HAP-1 (cell line): ENCODE data around the gene ADSL.

Source experiments
- DNase-seq, 2 experiments: peaks; one replicate each; pipeline ENCODE4 v3.0.0-alpha.2; 2016 to 2020; ENCODE audit warnings: low spot score in 2 of 2
- H3K27me3 ChIP-seq: fragments of 250-450 bp; sonication (Bioruptor Pico); 2 replicates; pipeline ENCODE4 v1.5.1; 2020; ENCODE audit warnings: low read depth, mild to moderate bottlenecking, moderate library complexity
- H3K36me3 ChIP-seq: fragments of 250-450 bp; sonication (Bioruptor Pico); replicated peaks from 2 replicates; pipeline ENCODE4 v1.5.1; 2020; ENCODE audit warnings: mild to moderate bottlenecking
- H3K4me1 ChIP-seq: fragments of 250-450 bp; sonication (Bioruptor Pico); 2 replicates; pipeline ENCODE4 v1.5.1; 2020; ENCODE audit warnings: mild to moderate bottlenecking
- H3K4me3 ChIP-seq: fragments of 250-450 bp; sonication (Bioruptor Pico); 2 replicates; pipeline ENCODE4 v1.5.1; 2020; ENCODE audit warnings: mild to moderate bottlenecking, moderate library complexity
- H3K9me3 ChIP-seq: fragments of 250-450 bp; sonication (Bioruptor Pico); 2 replicates; pipeline ENCODE4 v1.5.1; 2020; ENCODE audit warnings: mild to moderate bottlenecking, moderate library complexity
- in situ Hi-C: fragments of 300-500 bp; cut with MboI; formaldehyde crosslinking; loops from 3 replicates; pipeline ENCODE4 v1.14.3; 2020; ENCODE audit warnings: low sequenced_read_pairs, inconsistent platforms, mixed read lengths

Gene ADSL

GRCh38 chr22:40426594-40427333, 80.5 kb downstream of the ADSL start:
- in situ Hi-C loops, result no loop called here
- Histone ChIP-seq H3K36me3 (peaks cover 24% of the 10 kb centered on the region), H3K27me3 (no peaks in the 10 kb centered on the region), H3K4me3 (no peak overlapping the region), H3K9me3 (no peaks in the 10 kb centered on the region), H3K4me1 (no peaks in the 10 kb centered on the region)
- no peak for DNase-seq

- H3K9me3 ChIP-seq, result no peaks in the 10 kb centered on the region
- peaks cover 15% of the 10 kb centered on the region; the same call in 1 of the 2 replicates for H3K36me3 ChIP-seq
- no peak overlapping the region for H3K4me3 ChIP-seq
- no peaks in the 10 kb centered on the region for H3K27me3 ChIP-seq
- H3K4me1 ChIP-seq, result no peaks in the 10 kb centered on the region
- in situ Hi-C loops, result no loop called here
- no peak for DNase-seq
These were observed 82.5 kb downstream of the ADSL start for GRCh38 chr22:40428796-40429195.

GRCh38 chr22:40429481-40429880, 83.2 kb downstream of the ADSL start:
- H3K4me3 ChIP-seq, result no peak overlapping the region
- H3K36me3 ChIP-seq, result peaks cover 13% of the 10 kb centered on the region; the same call in 1 of the 2 replicates
- no peaks in the 10 kb centered on the region for H3K9me3 ChIP-seq
- no peaks in the 10 kb centered on the region for H3K4me1 ChIP-seq
- in situ Hi-C loops, result no loop called here
- H3K27me3 ChIP-seq, result no peaks in the 10 kb centered on the region
- no peak for DNase-seq

- Histone ChIP-seq H3K4me1 (no peaks in the 10 kb centered on the region), H3K36me3 (peaks cover 9% of the 10 kb centered on the region; the same call in 1 of the 2 replicates), H3K4me3 (no peak overlapping the region), H3K9me3 (no peaks in the 10 kb centered on the region), H3K27me3 (no peaks in the 10 kb centered on the region)
- DNase-seq, result no peak
- in situ Hi-C loops, result loop anchor here (5.0 kb wide), 1 partner anchor 221 kb away; no protein-coding TSS in a partner anchor
These were observed 84.7 kb downstream of the ADSL start for GRCh38 chr22:40430991-40431390.

GRCh38 chr22:40432157-40432556, 85.9 kb downstream of the ADSL start:
- Histone ChIP-seq H3K9me3 (no peaks in the 10 kb centered on the region), H3K27me3 (no peaks in the 10 kb centered on the region), H3K36me3 (peaks cover 9% of the 10 kb centered on the region; the same call in 1 of the 2 replicates), H3K4me3 (no peak overlapping the region), H3K4me1 (no peaks in the 10 kb centered on the region)
- no peak for DNase-seq
- in situ Hi-C loops, result loop anchor here (5.0 kb wide), 1 partner anchor 220 kb away; no protein-coding TSS in a partner anchor

- in situ Hi-C loops, result loop anchor here (5.0 kb wide), 1 partner anchor 220 kb away; no protein-coding TSS in a partner anchor
- Histone ChIP-seq H3K4me1 (no peaks in the 10 kb centered on the region), H3K36me3 (peaks cover 9% of the 10 kb centered on the region; the same call in 1 of the 2 replicates), H3K4me3 (no peak overlapping the region), H3K9me3 (no peaks in the 10 kb centered on the region), H3K27me3 (no peaks in the 10 kb centered on the region)
- DNase-seq, result no peak
These were observed 86.3 kb downstream of the ADSL start for GRCh38 chr22:40432625-40433024.

GRCh38 chr22:40433416-40434090, 87.3 kb downstream of the ADSL start:
- no peak for DNase-seq
- Histone ChIP-seq H3K4me3 (no peak overlapping the region), H3K27me3 (no peaks in the 10 kb centered on the region), H3K9me3 (no peaks in the 10 kb centered on the region), H3K36me3 (peaks cover 9% of the 10 kb centered on the region; the same call in 1 of the 2 replicates), H3K4me1 (no peaks in the 10 kb centered on the region)
- in situ Hi-C loops, result loop anchor here (5.0 kb wide), 1 partner anchor 219 kb away; no protein-coding TSS in a partner anchor

GRCh38 chr22:40434106-40434505, 87.8 kb downstream of the ADSL start:
- no peaks in the 10 kb centered on the region for H3K4me1 ChIP-seq
- DNase-seq, result no peak
- peaks cover 5% of the 10 kb centered on the region; the same call in 1 of the 2 replicates for H3K36me3 ChIP-seq
- in situ Hi-C loops, result loop anchor here (5.0 kb wide), 1 partner anchor 218 kb away; no protein-coding TSS in a partner anchor
- no peak overlapping the region for H3K4me3 ChIP-seq
- H3K27me3 ChIP-seq, result no peaks in the 10 kb centered on the region
- H3K9me3 ChIP-seq, result no peaks in the 10 kb centered on the region

GRCh38 chr22:40434745-40435144, 88.4 kb downstream of the ADSL start:
- 0 out of 2 replicates have a peak, but pooled peaks cover 3% of the 10 kb centered on the region for H3K36me3 ChIP-seq
- H3K27me3 ChIP-seq, result no peaks in the 10 kb centered on the region
- H3K4me3 ChIP-seq, result no peak overlapping the region
- in situ Hi-C loops, result loop anchor here (5.0 kb wide), 1 partner anchor 218 kb away; no protein-coding TSS in a partner anchor
- H3K4me1 ChIP-seq, result no peaks in the 10 kb centered on the region
- no peak for DNase-seq
- no peaks in the 10 kb centered on the region for H3K9me3 ChIP-seq

GRCh38 chr22:40436505-40437431, 90.5 kb downstream of the ADSL start:
- H3K27me3 ChIP-seq, result no peaks in the 10 kb centered on the region
- peak in 1 of 2 experiments; percentile 41 for DNase-seq
- no peaks in the 10 kb centered on the region for H3K9me3 ChIP-seq
- in situ Hi-C loops, result no loop called here
- no peak overlapping the region for H3K4me3 ChIP-seq
- peaks cover 3% of the 10 kb centered on the region; the same call in 1 of the 2 replicates for H3K36me3 ChIP-seq
- H3K4me1 ChIP-seq, result no peaks in the 10 kb centered on the region
